HG02678 (cell line): ENCODE measurements around the gene SYCE3.
"Not testable (repeated sequence)": the region's sequence is repeated elsewhere in the genome, so short reads cannot be mapped to it uniquely, and the experiment has no call there.

ENCODE experiments used
- ATAC-seq: cut with Tn5 transposase; IDR thresholded peaks from one replicate; pipeline ENCODE4 v1.9.1; 2021; ENCODE audit warnings: mild to moderate bottlenecking, moderate library complexity; ENCODE audit not compliant: unreplicated experiment

SYCE3 gene

DNA sequence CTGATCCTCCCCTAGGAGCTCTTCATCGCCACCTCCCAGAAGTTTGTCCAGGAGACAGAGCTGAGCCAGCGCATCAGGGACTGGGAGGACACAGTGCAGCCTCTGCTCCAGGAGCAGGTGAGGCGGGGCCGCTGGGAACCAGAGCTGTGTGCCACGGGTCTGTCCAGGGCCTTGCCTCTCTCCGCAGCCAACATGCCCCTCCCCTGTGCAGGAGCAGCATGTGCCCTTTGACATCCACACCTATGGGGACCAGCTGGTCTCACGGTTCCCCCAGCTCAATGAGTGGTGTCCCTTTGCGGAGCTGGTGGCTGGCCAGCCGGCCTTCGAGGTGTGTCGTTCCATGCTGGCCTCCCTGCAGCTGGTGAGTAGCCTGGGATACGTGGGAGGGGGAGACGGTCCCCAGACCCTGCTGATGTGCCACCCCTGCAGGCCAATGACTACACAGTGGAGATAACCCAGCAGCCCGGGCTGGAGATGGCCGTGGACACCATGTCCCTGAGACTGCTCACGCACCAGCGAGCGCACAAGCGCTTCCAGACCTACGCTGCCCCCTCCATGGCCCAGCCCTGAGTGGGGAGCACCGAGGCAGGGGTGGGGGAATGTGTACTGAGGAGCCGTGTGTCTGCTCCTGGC is 39.8 kb downstream of the SYCE3 start:
- no peak for ATAC-seq

DNA sequence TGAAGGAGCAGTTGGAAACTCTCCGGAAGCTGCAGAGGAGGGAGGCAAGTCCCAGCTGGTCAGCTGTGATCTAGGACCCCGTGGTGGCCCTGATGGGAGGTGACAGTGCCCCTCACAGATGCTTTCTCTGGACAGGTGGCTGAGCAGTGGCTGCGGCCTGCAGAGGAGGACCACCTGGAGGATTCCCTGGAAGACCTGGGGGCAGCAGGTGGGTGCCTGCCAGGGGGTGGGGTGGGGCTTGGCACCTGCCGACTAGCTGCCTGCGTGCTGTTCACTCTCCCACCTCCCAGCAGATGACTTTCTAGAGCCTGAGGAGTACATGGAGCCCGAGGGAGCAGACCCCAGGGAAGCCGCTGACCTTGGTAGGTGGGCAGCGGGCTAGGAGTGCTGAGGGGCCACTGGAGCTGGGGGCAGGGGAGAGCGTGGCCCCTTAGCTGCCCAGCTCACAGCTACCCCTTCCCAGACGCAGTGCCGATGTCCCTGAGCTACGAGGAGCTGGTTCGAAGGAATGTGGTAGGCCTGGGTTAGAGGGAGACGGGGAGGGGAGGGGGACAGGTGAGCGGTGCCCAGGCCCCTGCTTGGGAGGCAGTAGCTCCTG is 40.4 kb downstream of the SYCE3 start:
- ATAC-seq = no peak

DNA sequence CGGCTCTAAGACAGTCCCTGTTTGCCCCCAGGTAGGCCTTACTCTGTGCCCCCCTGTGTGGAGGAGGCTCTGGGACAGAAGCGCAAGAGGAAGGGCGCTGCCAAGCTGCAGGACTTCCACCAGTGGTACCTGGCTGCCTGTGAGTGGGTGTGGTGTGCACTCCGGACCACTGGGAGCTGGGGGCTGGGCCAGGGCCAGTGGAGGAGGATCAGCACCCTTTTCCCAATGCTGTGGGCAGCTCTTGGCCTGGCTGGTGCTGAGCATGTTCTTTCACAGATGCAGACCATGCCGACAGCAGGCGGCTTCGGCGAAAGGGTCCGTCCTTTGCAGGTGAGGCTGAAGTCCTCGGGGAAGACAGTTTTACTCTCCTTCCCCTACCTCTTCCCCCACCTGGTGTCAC is 41.0 kb downstream of the SYCE3 start:
- no peak for ATAC-seq

DNA sequence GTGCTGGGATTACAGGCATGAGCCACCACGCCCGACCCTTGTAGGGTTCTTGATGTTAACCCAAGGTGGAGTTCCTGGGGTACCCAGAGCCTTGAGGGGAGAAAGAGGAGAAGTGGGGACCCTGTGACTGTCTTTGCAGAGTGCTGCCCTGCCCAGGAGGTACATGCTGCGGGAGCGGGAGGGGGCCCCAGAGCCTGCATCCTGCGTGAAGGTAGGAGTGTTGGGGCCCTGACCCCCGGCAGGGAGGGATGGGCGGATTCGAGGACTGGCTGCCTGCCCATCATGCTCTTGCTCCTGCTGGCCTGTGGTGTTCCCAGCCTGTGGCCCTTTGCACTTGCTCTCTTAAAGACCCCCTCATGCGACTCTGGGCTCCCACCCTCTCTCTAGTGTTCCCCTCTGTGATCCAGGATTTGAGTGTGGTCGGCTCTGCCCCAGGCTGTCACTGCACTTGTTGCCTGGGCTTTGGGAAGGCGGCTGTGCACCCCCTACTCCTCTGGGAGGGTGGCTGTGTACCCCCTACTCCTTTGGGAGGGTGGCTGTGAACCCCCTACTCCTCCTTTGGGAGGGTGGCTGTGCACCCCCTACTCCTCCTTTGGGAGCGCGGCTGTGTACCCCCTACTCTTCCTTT is 41.8 kb downstream of the SYCE3 start:
- no peak for ATAC-seq

DNA sequence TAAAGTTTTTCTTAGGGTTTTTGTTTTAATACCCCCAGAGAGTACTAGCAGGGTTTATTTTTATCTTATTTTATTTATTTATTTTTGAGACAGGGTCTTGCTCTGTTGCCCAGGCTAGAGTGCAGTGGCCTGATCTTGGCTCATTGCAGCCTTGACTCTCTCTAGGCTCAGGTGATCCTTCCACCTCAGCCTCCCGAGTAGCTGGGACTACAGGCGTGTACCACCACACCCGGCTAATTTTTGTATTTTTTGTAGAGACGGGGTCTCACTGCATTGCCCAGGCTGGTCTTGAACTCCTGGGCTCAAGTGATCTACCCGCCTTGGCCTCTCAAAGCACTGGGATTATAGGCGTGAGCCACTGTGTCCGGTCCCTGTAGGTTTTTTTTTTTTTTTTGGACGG is 42.5 kb downstream of the SYCE3 start:
- not testable (repeated sequence) for ATAC-seq

DNA sequence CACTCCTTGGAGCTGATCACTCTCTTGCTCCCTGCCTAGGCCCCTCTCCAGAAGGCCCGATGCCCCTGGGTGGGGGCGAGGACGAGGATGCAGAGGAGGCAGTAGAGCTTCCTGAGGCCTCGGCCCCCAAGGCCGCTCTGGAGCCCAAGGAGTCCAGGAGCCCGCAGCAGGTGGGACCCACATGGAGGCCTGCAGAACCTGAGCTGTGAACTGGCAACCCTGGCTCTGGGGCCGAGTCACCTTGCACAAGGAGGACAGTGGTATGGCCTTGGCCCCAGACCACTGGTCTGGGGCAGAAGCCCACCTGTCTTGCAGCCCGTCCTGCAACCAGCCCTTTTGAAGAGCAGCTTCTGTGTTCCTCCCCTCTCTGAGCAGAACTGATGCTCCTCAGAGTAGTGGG is 43.6 kb downstream of the SYCE3 start:
- ATAC-seq = no peak

DNA sequence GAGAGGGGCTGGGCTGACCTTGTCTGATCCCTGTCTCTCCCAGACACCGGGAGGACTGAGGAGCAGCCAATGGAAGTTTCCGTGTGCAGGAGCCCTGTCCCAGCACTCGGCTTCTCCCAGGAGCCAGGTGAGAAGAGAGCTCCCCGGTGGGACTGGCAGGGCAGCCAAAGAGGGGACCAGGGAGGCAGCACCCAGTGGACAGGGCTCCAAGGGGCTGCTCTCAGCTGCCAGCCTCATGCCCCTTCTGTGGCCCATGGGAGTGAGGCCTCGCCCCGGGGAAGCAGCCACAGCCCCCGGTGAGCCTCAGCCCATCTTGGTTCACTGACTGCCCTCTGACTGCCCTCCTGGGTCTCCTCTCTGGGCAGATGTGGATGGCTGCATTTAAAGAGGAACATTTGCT is 44.1 kb downstream of the SYCE3 start:
- ATAC-seq = no peak

DNA sequence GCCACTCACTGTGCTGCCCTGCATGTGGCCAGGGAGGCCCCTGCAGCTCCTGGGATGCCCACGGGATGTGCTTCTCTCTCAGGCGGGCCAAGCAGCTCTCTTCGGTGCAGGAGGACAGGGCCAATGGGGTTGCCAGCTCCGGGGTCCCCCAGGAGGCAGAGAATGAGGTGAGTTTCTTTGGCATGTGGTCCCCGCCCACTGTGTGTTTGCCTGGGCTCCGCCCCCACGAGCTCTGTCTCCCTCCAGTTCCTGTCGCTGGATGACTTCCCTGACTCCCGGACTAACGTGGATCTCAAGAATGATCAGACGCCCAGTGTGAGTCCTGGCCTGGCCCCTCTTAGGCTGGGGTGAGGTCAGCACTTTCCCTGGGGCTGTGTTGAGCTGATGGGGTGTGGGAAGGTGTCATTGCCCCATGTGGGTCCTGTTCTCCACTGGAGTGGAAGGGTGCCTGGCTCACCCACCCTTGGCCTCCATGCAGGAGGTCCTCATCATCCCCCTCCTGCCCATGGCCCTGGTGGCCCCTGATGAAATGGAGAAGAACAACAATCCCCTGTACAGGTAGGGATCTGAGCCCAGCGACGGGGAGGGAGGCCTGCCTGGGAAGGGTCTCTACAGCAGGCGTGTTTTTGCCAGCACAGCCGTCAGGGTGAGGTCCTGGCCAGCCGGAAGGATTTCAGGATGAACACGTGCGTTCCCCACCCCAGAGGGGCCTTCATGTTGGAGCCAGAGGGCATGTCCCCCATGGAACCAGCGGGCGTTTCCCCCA is 45.0 kb downstream of the SYCE3 start:
- ATAC-seq = no peak

DNA sequence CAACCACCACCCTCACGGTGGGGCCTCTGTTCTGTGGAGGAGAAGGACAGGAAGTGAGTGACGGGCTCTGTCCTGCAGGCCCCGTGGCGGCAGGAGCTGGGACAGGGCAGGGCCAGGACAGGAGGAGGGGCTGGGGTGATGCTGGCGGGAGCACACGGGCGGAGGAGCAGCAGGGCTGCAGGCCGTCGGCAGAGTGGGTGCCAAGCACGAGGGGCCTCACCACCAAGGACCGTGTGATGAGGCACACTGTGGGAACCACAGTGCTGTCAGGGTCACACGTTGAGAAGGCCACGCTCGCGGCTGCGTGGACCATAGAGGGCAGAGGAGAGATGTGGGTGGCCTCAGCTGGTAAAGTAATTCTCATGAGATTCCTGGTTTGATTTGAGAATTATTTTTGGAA is 45.8 kb downstream of the SYCE3 start:
- no peak for ATAC-seq

DNA sequence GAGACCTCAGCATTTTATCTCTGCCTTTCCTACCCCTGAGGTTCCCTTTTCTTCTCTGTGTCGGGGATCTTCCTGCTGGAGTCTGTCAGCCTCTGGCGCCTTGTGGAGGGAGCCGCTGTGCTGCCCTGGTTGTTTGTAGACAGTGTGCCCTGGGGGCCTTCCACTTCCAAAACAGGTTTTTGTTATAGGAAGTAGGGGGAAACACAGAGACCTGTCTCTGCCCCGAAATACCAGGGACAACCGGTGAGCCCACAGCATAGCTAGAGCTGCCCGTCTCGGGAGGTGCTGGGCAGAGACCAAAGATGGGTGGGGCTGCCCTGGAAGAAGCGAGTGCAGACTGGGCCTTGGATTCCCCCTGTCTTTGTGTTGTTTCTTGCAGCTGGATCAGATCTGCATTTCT is 46.7 kb downstream of the SYCE3 start:
- ATAC-seq = no peak

DNA sequence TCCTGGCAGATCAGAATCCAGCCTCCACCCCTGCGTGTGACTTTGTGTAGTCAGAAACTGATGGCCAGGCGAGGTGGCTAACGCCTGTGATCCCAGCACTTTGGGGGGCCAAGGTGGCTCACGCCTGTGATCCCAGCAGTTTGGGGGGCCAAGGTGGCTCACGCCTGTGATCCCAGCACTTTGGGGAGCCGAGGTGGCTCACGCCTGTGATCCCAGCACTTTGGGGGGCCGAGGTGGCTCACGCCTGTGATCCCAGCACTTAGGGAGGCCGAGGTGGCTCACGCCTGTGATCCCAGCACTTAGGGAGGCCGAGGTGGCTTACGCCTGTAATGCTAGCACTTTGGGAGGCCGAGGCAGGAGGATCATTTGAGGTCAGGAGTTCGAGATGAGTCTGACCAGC is 49.5 kb downstream of the SYCE3 start:
- ATAC-seq = no peak

DNA sequence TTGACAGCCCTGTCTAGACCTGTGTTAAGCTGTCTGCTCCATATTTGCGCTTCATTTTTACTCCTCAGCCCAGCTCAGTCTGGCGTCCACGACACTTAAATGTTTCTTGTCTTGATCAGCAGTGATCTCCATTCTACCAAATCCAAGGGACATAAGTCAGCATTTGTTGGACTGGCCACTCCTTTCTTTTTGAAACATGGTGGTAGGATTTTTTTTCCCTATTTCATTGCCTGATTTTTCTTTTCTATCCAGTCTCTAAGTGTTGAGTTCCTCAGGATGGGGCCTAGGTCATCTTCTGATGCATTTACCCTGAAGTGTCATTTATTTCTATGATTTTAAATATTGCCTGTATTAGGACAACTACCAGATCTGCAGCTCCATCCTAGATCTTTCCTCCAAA is 53.8 kb downstream of the SYCE3 start:
- ATAC-seq = no peak

DNA sequence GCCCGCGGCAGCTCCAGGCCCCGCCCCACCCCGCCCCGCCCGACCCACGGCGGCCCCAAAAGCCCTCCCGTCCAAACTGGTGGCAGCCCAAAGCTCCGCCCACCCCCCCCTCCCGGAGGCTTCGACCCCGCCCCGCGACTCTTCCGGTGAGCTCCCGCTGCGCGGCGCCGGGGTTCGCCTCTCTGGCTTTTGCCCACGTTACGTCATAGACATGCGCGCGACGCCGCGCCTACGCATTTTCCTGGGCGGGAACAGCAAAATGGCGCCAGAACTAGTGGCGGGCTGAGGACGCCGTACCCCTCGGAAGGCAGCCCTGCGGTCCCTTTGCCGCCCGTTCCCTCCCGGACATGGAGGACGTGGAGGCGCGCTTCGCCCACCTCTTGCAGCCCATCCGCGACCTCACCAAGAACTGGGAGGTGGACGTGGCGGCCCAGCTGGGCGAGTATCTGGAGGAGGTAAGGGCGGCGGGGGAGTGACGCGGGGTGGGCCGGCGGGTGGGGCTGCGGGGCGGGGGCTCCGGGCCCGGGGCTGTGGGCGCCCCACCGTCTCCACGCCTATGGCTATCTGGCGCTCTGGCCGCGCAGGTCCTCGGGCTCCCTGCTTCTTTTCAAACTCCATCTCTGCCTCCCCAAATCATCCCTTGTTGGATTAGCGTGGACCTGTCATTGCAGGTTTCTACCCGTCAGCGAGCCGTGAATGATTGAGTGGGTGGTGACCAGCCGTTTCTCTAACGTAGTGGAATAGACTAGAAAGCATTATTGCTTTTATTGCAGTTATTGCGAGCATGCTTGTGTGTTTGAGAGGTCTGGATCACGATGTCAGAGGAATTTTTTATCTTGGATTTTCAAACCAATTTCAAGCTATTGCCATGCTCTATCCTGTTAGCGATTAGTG is 54.5 kb downstream of the SYCE3 start, which contains the start of gene NCAPH2:
TSS of gene NCAPH2 (plus strand) at position 234 of the 894 bp plus-strand sequence. CDS start at position 348, 114 bp downstream.
- ATAC-seq = peak; percentile 72

DNA sequence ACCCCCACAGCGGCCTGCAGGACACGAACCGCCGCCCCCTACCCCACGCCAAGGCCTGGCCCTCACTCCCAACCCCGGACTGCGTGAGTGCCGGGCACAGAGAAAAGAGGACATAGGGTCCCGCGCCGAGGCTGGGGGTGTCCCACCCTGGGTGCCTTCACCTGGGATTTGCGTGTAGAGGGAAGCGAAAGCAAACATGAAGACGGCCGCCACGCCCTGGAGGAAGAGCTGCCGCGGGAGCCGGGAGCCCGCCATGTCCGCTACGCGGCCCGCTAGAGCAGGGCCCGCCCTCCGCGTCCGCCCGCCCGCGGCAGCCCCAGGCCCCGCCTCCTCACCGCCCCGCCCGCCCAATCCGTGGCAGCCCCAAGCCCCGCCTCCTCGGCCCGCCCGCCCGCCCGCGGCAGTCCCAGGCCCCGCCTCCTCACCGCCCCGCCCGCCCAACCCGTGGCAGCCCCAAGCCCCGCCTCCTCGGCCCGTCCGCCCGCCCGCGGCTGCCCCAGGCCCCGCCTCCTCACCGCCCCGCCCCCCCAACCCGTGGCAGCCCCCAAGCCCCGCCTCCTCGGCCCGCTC is 55.2 kb downstream of the SYCE3 start, which contains the start of gene LMF2:
TSS of gene LMF2 (minus strand) at position 282 of the 570 bp plus-strand sequence. CDS start at position 255, 27 bp downstream.
- ATAC-seq = peak; percentile 67

DNA sequence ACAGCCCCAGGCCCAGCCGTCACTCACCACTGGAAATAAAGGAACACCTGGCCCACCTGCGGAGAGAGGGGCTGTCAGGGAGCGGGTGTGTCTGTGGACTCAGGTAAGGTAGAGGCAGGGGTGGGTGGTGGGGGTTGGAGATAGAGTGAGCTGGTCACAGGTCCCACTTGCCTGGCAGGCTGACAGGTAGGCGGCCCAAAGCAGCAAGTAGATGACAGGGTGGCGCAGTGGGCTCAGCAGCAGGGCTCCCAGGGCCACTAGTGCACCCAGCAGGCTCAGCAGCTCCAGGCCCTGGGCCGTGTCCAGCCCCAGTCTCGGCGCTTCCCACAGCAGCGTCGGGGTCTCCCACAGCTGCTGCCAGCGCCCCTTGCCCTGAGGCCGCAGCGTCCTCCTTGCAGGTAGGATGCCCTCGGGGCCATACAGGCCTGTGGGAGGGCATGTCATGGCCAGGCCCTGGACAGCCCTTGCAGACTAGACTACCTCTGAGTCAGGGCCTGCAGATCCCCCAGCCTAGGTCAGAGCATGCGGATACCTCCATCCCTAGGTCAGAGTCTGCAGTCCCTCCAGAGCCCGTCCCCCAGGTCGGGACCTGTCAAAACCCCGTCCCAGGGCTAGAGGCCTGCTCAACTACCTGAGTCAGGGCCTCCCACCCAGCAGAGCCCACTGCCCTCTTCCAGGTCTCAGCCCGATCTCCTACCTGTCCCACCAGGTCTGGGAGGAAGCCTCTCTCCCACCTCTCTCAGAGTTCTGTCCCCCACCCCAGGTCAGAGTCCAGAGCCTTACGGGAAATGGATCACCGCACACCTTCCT is 55.9 kb downstream of the SYCE3 start:
- ATAC-seq = peak; percentile 2

DNA sequence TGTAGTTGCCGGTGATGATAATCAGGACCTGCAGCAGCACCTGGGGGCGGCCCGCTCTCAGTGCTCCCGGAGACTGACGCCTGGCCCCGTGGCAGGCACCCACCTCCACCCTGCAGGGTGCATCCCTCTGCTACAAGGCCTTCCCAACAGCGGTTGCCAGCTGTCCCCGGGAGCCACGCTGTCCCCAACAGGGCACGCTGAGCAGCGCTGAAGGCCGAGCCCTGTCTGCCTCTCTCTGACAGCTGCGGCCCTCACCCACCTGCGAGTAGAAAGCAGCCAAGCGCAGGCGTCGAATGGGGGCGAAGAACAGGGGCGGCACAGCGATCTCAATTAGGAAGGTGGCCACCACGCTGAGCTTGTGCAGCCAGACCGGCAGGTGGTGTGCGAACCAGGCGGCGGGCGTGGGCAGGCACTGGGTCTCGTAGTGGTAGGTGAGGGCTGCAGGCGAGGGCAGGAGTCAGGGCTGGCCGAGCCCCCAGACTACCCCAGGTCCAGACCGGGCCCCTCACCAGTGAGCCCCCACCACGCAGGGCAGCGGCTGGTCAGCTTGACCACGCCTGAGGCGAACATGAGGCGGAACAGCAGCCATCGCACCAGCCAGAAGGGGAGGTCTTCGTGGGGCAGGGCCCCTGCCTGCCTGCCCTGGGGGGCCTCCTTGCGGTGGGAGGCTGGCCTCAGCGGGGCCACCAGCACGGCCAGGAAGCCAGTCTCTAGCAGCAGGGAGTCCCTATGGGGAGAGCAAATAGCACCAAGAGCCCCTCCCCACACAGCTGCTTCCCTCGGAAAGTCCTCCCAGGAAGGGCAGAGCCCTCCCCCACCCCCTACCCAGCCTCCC is 56.7 kb downstream of the SYCE3 start:
- ATAC-seq = no peak

DNA sequence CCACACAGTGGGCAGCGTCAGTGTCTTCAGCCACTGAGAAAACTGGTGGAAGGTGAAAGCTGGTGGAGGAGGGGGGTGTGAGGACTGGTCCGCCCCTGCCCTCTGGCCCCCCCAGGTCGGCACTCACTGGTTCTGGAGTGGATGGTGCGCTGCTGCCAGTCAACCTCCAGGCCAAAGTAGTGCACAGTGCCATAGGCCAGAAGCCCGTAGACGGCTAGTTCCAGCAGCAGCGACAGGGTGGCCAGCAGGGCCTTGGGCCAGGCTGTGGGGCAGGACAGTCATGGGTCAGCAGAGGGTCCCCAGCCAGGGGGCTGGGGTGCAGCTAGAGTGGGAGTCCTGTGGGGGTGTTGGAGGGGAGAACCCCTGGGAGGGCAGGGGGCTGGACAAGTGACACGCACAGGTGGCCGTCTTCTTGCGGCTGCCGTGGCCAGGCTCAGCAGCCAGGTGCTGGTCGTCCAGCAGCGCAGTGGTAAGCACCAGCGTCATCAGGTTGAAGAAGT is 57.4 kb downstream of the SYCE3 start:
- ATAC-seq = no peak
